ENCODE results near the gene ATP6V0E1. TPM values are rescaled to one million over a fixed set of nuclear protein-coding genes. Genes with fewer than 3 reads are reported as not detected.

The ATP6V0E1 gene
- total and polyA plus RNA-seq, 2 donors (not counting 3 experiments of a cell fraction or from before 2014, with no cell fraction given), result 217 to 278 TPM

DNA sequence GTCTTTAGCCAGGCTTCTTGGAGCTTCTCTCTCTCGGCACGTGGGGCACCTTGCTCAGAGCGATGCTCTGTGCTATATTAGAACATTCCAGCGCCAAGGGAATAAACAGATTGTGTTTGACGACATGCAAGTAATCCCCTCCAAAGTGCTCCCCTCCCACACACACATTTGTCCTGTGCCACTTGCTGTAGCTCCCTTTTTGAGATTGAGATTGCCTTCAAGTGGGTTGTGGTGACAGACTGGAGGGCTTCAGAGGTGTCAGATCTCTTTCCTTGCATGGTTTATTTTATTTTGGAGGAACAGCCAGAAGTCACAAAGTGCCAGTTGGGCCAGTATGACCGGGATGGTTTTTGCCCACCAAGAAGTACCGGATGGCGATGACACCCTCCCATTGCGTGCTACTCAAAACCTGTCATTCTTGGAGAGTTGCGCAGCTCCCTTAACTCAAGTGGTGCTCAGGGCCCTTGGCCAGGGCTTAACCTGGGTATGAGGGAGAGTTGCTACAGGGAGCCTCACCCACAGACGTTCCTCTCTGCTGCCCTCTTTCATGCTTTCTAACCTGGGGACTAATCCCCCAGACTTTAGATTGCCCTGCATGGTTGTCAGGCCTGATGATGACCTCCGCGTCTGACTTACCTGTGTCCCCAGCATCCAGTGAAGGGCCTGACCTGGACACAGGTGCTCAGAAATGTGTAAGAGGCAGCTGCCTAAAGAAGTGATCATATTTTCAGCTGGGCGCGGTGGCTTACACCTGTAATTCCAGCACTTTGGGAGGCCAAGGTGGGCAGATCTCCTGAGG lies 43.1 kb upstream of the ATP6V0E1 start:
- no peaks in the 10 kb centered on the region for H3K9me3 ChIP-seq (replicated peaks; ENCODE audit: control insufficient read depth, insufficient read depth, low read length)
- POLR2A ChIA-PET, result interaction anchor here (0.6 to 0.7 kb wide), 2 partner anchors 392 to 494 kb away, joined by 3 to 5 read pairs; no protein-coding TSS in a partner anchor
- H3K36me3 ChIP-seq (ENCODE audit: control insufficient read depth in 2 of 2, extremely low read depth in 1 of 2, insufficient read depth in 2 of 2, low read length in 2 of 2), result peaks cover 0 to 8% of the 10 kb centered on the region in 2 experiments
- no peaks in the 10 kb centered on the region for H3K9me1 ChIP-seq (replicated peaks; ENCODE audit: control insufficient read depth, extremely low read depth, insufficient read depth, low read length)
- DNase-seq (ENCODE audit: low read depth, low spot score) (no peak), FAIRE-seq (no peak)
- H3K4me2 ChIP-seq (ENCODE audit: insufficient read depth, low read length), result no peak overlapping the region
- H4K20me1 ChIP-seq (replicated peaks; ENCODE audit: control insufficient read depth, extremely low read depth, insufficient read depth, low read length), result no peaks in the 10 kb centered on the region
- H2AFZ ChIP-seq (ENCODE audit: low read depth, low read length), result no peak overlapping the region
- H3K4me3 ChIP-seq (replicated peaks in 1 of 3; ENCODE audit: insufficient read depth in 1 of 3, low read depth in 1 of 3, low read length in 3 of 3), result no peak overlapping the region
- no peaks in the 10 kb centered on the region for H3K27me3 ChIP-seq (ENCODE audit: control insufficient read depth in 2 of 2, insufficient read depth in 2 of 2, low read length in 2 of 2)
- peaks cover 14% of the 10 kb centered on the region for H3K4me1 ChIP-seq (ENCODE audit: control insufficient read depth, extremely low read depth, insufficient read depth, low read length)
- TF ChIP-seq, protein P1, sequence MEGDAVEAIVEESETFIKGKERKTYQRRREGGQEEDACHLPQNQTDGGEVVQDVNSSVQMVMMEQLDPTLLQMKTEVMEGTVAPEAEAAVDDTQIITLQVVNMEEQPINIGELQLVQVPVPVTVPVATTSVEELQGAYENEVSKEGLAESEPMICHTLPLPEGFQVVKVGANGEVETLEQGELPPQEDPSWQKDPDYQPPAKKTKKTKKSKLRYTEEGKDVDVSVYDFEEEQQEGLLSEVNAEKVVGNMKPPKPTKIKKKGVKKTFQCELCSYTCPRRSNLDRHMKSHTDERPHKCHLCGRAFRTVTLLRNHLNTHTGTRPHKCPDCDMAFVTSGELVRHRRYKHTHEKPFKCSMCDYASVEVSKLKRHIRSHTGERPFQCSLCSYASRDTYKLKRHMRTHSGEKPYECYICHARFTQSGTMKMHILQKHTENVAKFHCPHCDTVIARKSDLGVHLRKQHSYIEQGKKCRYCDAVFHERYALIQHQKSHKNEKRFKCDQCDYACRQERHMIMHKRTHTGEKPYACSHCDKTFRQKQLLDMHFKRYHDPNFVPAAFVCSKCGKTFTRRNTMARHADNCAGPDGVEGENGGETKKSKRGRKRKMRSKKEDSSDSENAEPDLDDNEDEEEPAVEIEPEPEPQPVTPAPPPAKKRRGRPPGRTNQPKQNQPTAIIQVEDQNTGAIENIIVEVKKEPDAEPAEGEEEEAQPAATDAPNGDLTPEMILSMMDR (IDR thresholded peaks at IDR 0.05; ENCODE audit: extremely low read depth in 1 of 2, insufficient read depth in 1 of 2, low read depth in 1 of 2, low read length in 2 of 2), result no peak
- TF ChIP-seq EZH2 (IDR thresholded peaks at IDR 0.05; ENCODE audit: borderline replicate concordance, low read depth, low read length, severe bottlenecking) (no peak), MYC (IDR thresholded peaks at IDR 0.05; ENCODE audit: low read depth, low read length) (no peak), FOS (IDR thresholded peaks at IDR 0.05; ENCODE audit: borderline replicate concordance, insufficient read depth, low read length) (no peak), POLR2AphosphoS5 (IDR thresholded peaks at IDR 0.05; ENCODE audit: insufficient read depth, low read depth, low read length) (no peak), GATA2 (IDR thresholded peaks at IDR 0.05; ENCODE audit: insufficient read depth, insufficient read length, low read depth, low read length) (no peak), JUN (IDR thresholded peaks at IDR 0.05; ENCODE audit: borderline replicate concordance, insufficient read depth, insufficient read length, low read depth) (no peak), POLR2A (IDR thresholded peaks at IDR 0.05; ENCODE audit: low read depth, low read length) (no peak)
- TF ChIP-seq, protein P2, sequence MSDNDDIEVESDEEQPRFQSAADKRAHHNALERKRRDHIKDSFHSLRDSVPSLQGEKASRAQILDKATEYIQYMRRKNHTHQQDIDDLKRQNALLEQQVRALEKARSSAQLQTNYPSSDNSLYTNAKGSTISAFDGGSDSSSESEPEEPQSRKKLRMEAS (IDR thresholded peaks at IDR 0.05; ENCODE audit: insufficient read depth, insufficient read length), result no peak
- dilution Hi-C loops (cut with MboI; ENCODE audit: extremely low pct_ligation_motif_present, low sequenced_read_pairs) (no loop called here), intact Hi-C loops (cut with micrococcal nuclease) (no loop called here)
- no peak overlapping the region for H3K27ac ChIP-seq (ENCODE audit: insufficient read depth, low read depth, low read length)
- no peak overlapping the region for H3K9ac ChIP-seq (replicated peaks; ENCODE audit: extremely low read depth, insufficient read depth, low read length)
- H3K79me2 ChIP-seq (ENCODE audit: control insufficient read depth, insufficient read depth, low read length), result no peaks in the 10 kb centered on the region
- CTCF ChIA-PET, result interaction anchor here (0.7 to 13.5 kb wide), 9 partner anchors 8 to 503 kb away, joined by 3 to 413 read pairs (median 4); partner anchors contain the start of gene ATP6V0E1
- no TSS peak for BruUV-seq (replicated peaks)

Measured in endothelial cell of umbilical vein (primary cell).